B cell (primary cell): ENCODE measurements around the gene ADCY2. TPM values are rescaled to one million over a fixed set of nuclear protein-coding genes. Genes with fewer than 3 reads are reported as not detected.

Source experiments
- ATAC-seq: fragments of 200-7000 bp; cut with Tn5 transposase; one replicate; pipeline ENCODE4 v1.10.0; 2021; ENCODE audit warnings: low read depth, mild to moderate bottlenecking, moderate number of reproducible peaks, moderate library complexity
- CTCF ChIA-PET: fragments of 350-600 bp; sonication (Branson Sonifier 250); formaldehyde crosslinking; loops from one replicate; lab custom pipeline; 2021; ENCODE audit warnings: antibody characterized with exemption, inconsistent platforms; lab: Charles Lee
- POLR2A ChIA-PET: fragments of 350-600 bp; sonication (Branson Sonifier 250); formaldehyde crosslinking; loops from one replicate; lab custom pipeline; 2021; ENCODE audit warnings: antibody characterized with exemption; lab: Charles Lee
- DNase-seq: peaks from one replicate; pipeline ENCODE4 v3.0.0; 2013
- H2AFZ ChIP-seq: 2 replicates; pipeline ENCODE4 v1.6.1; 2012; ENCODE audit warnings: mild to moderate bottlenecking, low read depth, low read length; ENCODE audit not compliant: insufficient read depth, poor library complexity, severe bottlenecking
- H3K27ac ChIP-seq, 2 donors: 1 replicate in 1 of 2; 2 replicates in 1 of 2; pipeline ENCODE4 v1.5.1; 2012 to 2013; ENCODE audit warnings: low read length in 2 of 2, mild to moderate bottlenecking in 2 of 2, moderate library complexity in 1 of 2
- H3K27me3 ChIP-seq, 4 experiments: fragments of 200-600 bp in 1 of 4; sonication (generic) in 1 of 4; replicated peaks in 1 of 4; 1 replicate in 2 of 4; 2 replicates in 2 of 4; pipeline versions ENCODE4 v1.6.1 to v1.7.0; 2013 to 2016; ENCODE audit warnings: low read length in 3 of 4, mild to moderate bottlenecking in 2 of 4, mixed read lengths in 1 of 4, moderate library complexity in 1 of 4; ENCODE audit not compliant: insufficient read depth in 4 of 4, control insufficient read depth in 3 of 4; ENCODE audit errors: control extremely low read depth in 1 of 4
- H3K36me3 ChIP-seq, 2 experiments: replicated peaks in 1 of 2; 1 replicate in 1 of 2; 2 replicates in 1 of 2; pipeline versions ENCODE4 v1.6.1 to v1.7.1; 2013; ENCODE audit warnings: low read length in 1 of 2; ENCODE audit not compliant: insufficient read depth in 2 of 2, control insufficient read depth in 1 of 2; ENCODE audit errors: control extremely low read depth in 1 of 2, extremely low read depth in 1 of 2
- H3K4me1 ChIP-seq, 2 donors: fragments of 200-600 bp in 1 of 2; sonication (generic) in 1 of 2; 1 replicate in 1 of 2; 2 replicates in 1 of 2; pipeline versions ENCODE4 v1.5.1 to v1.6.1; 2013 to 2017; ENCODE audit warnings: low read length in 2 of 2; ENCODE audit not compliant: control insufficient read depth in 2 of 2, insufficient read depth in 2 of 2
- H3K4me2 ChIP-seq: replicated peaks from 2 replicates; pipeline ENCODE3; 2012; ENCODE audit warnings: mild to moderate bottlenecking, low read depth, low read length; ENCODE audit not compliant: poor library complexity, severe bottlenecking
- H3K4me3 ChIP-seq, 5 experiments: fragments of 200-600 bp in 1 of 5; sonication (generic) in 1 of 5; 1 replicate in 3 of 5; 2 replicates in 2 of 5; pipeline versions ENCODE4 v1.5.1 to v1.7.0; 2011 to 2016; ENCODE audit warnings: low read length in 4 of 5, mild to moderate bottlenecking in 4 of 5, low read depth in 2 of 5, control low read depth in 1 of 5, moderate library complexity in 1 of 5; ENCODE audit not compliant: insufficient read depth in 1 of 5; ENCODE audit errors: control extremely low read depth in 1 of 5, extremely low read depth in 1 of 5
- H3K79me2 ChIP-seq: fragments of 200-600 bp; sonication (generic); one replicate; pipeline ENCODE4 v1.6.0; 2016; ENCODE audit warnings: low read length; ENCODE audit not compliant: control insufficient read depth, insufficient read depth
- H3K9ac ChIP-seq: fragments of 200-600 bp; sonication (generic); 2 replicates; pipeline ENCODE4 v1.6.1; 2017; ENCODE audit warnings: mild to moderate bottlenecking, low read length, moderate library complexity
- H3K9me3 ChIP-seq, 3 donors: one replicate each; pipeline versions ENCODE4 v1.6.1 to v1.7.1; 2013; ENCODE audit warnings: low read length in 2 of 3; ENCODE audit not compliant: control insufficient read depth in 2 of 3, insufficient read depth in 1 of 3; ENCODE audit errors: control extremely low read depth in 1 of 3
- H4K20me1 ChIP-seq: 2 replicates; pipeline ENCODE4 v1.6.0; 2012; ENCODE audit warnings: mild to moderate bottlenecking, low read length; ENCODE audit not compliant: insufficient read depth, control insufficient read depth, poor library complexity, severe bottlenecking
- H3K27ac Mint-ChIP-seq: one replicate; pipeline ENCODE4 v1.8.0; 2021; ENCODE audit warnings: mixed read lengths
- H3K27me3 Mint-ChIP-seq: one replicate; pipeline ENCODE4 v1.8.0; 2021; ENCODE audit warnings: mixed read lengths
- H3K4me1 Mint-ChIP-seq: one replicate; pipeline ENCODE4 v1.8.0; 2021; ENCODE audit warnings: mixed read lengths
- H3K4me3 Mint-ChIP-seq: one replicate; pipeline ENCODE4 v1.8.0; 2021; ENCODE audit warnings: mixed read lengths
- H3K9me3 Mint-ChIP-seq: one replicate; pipeline ENCODE4 v1.8.0; 2022; ENCODE audit warnings: mixed read lengths; ENCODE audit not compliant: insufficient read depth
- EZH2 ChIP-seq: IDR thresholded peaks from 2 replicates; pipeline ENCODE4 v1.6.1; 2012; ENCODE audit warnings: borderline replicate concordance, low read depth, mild to moderate bottlenecking, moderate library complexity, low read length; ENCODE audit not compliant: insufficient read depth, poor library complexity, severe bottlenecking
- WGBS: methylation state at CpG from one replicate; pipeline ENCODE4 v1.1.5; 2013; ENCODE audit warnings: missing lambda C conversion rate; ENCODE audit not compliant: insufficient coverage; 5-methylcytosine and 5-hydroxymethylcytosine counted together
- intact Hi-C: fragments of 100-400 bp; cut with micrococcal nuclease; formaldehyde crosslinking; loops from one replicate; pipeline ENCODE4 v1.10.0; 2022
- polyA plus RNA-seq: library from polyadenylated mRNA; depleted of rRNA; stranded (reverse); fragments of >200 nt; gene quantifications from 2 replicates; pipeline ENCODE4 v1.2.3, GENCODE V29; 2012
- total RNA-seq, 2 donors: library from RNA; stranded (reverse); fragments of 120-200 nt in 1 of 2; gene quantifications; 1 replicate in 1 of 2; 2 replicates in 1 of 2; pipeline versions ENCODE4 v1.2.3 to v1.2.4, GENCODE V29; 2013 to 2022
- TF ChIP-seq, protein P1 (sequence below): fragments of 200-600 bp; IDR thresholded peaks from one replicate; pipeline ENCODE4 v1.8.0; 2022; ENCODE audit warnings: antibody characterized with exemption, mild to moderate bottlenecking

ADCY2 gene
- total and polyA plus RNA-seq, 2 donors (not counting 1 experiment from before 2014, with no cell fraction given), result not detected

DNA sequence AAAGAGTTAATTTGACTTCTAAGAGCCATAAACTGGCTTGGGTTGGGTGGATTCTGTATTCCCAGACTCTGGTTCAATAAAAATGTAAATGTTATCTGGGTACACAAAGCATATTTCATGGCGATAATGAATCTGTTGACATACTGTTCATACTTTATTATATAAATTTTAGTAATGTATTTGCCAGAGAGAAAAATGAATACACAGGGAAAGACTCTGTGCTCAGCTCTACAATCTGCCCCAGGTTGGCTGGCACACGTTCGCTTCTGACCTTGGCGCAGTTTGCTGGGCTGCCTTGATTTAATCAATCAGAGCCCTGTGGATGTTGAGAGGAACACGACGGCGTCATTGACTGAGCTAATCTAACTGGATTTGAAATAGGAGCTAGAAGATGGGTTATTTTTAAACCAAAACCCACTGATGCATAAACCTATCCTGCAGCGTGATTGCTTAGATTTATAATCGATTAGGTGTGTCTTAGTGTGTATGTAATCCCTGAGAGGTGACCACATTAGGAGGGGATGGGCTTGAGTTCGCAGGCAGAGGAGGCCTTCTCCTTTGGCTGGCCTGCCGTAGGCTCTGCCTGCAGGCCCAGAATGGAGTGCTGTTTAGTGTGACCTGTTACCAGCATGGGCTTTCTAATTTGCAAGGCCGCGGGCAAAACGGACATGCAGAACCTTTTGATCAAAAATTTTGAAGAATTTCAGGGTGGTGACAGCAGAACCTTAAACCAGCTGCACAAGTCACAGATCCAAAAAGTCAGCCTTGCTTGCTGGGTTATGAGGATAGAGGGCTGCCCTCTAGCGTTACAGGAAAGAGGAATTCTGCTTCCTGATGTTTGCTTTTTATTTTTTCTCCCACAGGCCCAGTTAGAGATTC, 3.9 kb upstream of the ADCY2 start:
- H3K4me3 ChIP-seq, result no peak overlapping the region
- H3K9me3 Mint-ChIP-seq, result no peaks in the 10 kb centered on the region
- TF ChIP-seq, protein P1, sequence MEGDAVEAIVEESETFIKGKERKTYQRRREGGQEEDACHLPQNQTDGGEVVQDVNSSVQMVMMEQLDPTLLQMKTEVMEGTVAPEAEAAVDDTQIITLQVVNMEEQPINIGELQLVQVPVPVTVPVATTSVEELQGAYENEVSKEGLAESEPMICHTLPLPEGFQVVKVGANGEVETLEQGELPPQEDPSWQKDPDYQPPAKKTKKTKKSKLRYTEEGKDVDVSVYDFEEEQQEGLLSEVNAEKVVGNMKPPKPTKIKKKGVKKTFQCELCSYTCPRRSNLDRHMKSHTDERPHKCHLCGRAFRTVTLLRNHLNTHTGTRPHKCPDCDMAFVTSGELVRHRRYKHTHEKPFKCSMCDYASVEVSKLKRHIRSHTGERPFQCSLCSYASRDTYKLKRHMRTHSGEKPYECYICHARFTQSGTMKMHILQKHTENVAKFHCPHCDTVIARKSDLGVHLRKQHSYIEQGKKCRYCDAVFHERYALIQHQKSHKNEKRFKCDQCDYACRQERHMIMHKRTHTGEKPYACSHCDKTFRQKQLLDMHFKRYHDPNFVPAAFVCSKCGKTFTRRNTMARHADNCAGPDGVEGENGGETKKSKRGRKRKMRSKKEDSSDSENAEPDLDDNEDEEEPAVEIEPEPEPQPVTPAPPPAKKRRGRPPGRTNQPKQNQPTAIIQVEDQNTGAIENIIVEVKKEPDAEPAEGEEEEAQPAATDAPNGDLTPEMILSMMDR, result no peak
- no peak for TF ChIP-seq EZH2
- H3K4me1 ChIP-seq, result no peaks in the 10 kb centered on the region
- peaks cover 25% of the 10 kb centered on the region for H3K27me3 Mint-ChIP-seq
- no peak overlapping the region for H3K27ac Mint-ChIP-seq
- ATAC-seq (no peak), DNase-seq (no peak)
- H3K4me2 ChIP-seq, result no peak overlapping the region
- no peak overlapping the region for H2AFZ ChIP-seq
- WGBS, result 92% methylated on average over 7 of the region's 15 CpGs
- no peak overlapping the region for H3K27ac ChIP-seq
- no peaks in the 10 kb centered on the region for H3K79me2 ChIP-seq
- no peaks in the 10 kb centered on the region for H4K20me1 ChIP-seq
- H3K9me3 ChIP-seq, result peaks cover 0 to 18% (median 0%) of the 10 kb centered on the region in 3 donors
- ChIA-PET POLR2A (no interaction called here), CTCF (no interaction called here)
- H3K27me3 ChIP-seq, result peaks cover 0 to 15% (median 4%) of the 10 kb centered on the region in 4 experiments
- peaks cover 3% of the 10 kb centered on the region for H3K4me1 Mint-ChIP-seq
- intact Hi-C loops, result no loop called here
- H3K36me3 ChIP-seq, result no peaks in the 10 kb centered on the region
- no peak overlapping the region for H3K9ac ChIP-seq
- no peak overlapping the region for H3K4me3 Mint-ChIP-seq

DNA sequence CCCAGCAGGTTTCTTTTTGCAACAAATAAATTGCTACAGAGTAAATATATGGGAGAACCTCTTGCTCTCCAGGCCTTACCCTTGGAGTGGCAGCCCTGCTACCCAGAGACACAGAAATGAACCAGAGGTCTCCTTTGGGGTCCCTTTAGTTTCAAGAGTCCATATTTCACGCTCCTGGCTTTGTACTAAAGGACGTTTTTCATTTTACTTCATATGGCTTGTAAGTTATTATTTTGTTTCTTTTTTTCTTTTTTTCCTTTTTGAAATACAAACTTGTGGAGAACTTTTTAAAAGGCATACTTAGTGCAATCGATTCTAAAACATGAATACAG, 3.3 kb upstream of the ADCY2 start:
- no peak overlapping the region for H3K9ac ChIP-seq
- ATAC-seq (no peak), DNase-seq (no peak)
- Mint-ChIP-seq H3K4me1 (peaks cover 3% of the 10 kb centered on the region), H3K27ac (no peak overlapping the region), H3K9me3 (no peaks in the 10 kb centered on the region), H3K4me3 (no peak overlapping the region), H3K27me3 (peaks cover 30% of the 10 kb centered on the region)
- no peak overlapping the region for H2AFZ ChIP-seq
- no peaks in the 10 kb centered on the region for H3K4me1 ChIP-seq
- peaks cover 0 to 15% (median 5%) of the 10 kb centered on the region in 4 experiments for H3K27me3 ChIP-seq
- ChIA-PET POLR2A (no interaction called here), CTCF (no interaction called here)
- intact Hi-C loops, result no loop called here
- H3K4me2 ChIP-seq, result no peak overlapping the region
- no peaks in the 10 kb centered on the region for H3K79me2 ChIP-seq
- H3K4me3 ChIP-seq, result no peak overlapping the region
- no CpG with 5 or more reads among the region's 3 CpGs for WGBS
- H4K20me1 ChIP-seq, result no peaks in the 10 kb centered on the region
- TF ChIP-seq, protein P1, result no peak
- TF ChIP-seq EZH2, result no peak
- H3K36me3 ChIP-seq, result no peaks in the 10 kb centered on the region
- H3K9me3 ChIP-seq, result peaks cover 0 to 18% (median 0%) of the 10 kb centered on the region in 3 donors
- no peak overlapping the region for H3K27ac ChIP-seq
